ENCODE data around the gene TGM2.

GRCh38 chr20:38117205-38117604 is 47.9 kb downstream of the TGM2 start:
- TF ChIP-seq CTCF (IDR thresholded peaks at IDR 0.05) (no peak), POLR2A (IDR thresholded peaks at IDR 0.05; ENCODE audit: low read length) (no peak), MAZ (IDR thresholded peaks at IDR 0.05; ENCODE audit: borderline replicate concordance, low read depth, low read length) (no peak), RAD21 (conservative IDR thresholded peaks at IDR 0.05 in 1 of 2, IDR thresholded peaks at IDR 0.05 in 1 of 2) (no peak), JUNB (IDR thresholded peaks at IDR 0.05) (no peak), NFE2L2 (conservative IDR thresholded peaks at IDR 0.05; ENCODE audit: low read length) (no peak), MAX (IDR thresholded peaks at IDR 0.05) (no peak), CEBPB (IDR thresholded peaks at IDR 0.05) (no peak), EP300 (IDR thresholded peaks at IDR 0.05) (no peak), SMC3 (IDR thresholded peaks at IDR 0.05) (no peak), MAFK (IDR thresholded peaks at IDR 0.05; ENCODE audit: partially characterized antibody) (no peak)
- TF ChIP-seq, protein P1, sequence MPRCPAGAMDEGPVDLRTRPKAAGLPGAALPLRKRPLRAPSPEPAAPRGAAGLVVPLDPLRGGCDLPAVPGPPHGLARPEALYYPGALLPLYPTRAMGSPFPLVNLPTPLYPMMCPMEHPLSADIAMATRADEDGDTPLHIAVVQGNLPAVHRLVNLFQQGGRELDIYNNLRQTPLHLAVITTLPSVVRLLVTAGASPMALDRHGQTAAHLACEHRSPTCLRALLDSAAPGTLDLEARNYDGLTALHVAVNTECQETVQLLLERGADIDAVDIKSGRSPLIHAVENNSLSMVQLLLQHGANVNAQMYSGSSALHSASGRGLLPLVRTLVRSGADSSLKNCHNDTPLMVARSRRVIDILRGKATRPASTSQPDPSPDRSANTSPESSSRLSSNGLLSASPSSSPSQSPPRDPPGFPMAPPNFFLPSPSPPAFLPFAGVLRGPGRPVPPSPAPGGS (IDR thresholded peaks at IDR 0.05): no peak
- TF ChIP-seq, protein P2, sequence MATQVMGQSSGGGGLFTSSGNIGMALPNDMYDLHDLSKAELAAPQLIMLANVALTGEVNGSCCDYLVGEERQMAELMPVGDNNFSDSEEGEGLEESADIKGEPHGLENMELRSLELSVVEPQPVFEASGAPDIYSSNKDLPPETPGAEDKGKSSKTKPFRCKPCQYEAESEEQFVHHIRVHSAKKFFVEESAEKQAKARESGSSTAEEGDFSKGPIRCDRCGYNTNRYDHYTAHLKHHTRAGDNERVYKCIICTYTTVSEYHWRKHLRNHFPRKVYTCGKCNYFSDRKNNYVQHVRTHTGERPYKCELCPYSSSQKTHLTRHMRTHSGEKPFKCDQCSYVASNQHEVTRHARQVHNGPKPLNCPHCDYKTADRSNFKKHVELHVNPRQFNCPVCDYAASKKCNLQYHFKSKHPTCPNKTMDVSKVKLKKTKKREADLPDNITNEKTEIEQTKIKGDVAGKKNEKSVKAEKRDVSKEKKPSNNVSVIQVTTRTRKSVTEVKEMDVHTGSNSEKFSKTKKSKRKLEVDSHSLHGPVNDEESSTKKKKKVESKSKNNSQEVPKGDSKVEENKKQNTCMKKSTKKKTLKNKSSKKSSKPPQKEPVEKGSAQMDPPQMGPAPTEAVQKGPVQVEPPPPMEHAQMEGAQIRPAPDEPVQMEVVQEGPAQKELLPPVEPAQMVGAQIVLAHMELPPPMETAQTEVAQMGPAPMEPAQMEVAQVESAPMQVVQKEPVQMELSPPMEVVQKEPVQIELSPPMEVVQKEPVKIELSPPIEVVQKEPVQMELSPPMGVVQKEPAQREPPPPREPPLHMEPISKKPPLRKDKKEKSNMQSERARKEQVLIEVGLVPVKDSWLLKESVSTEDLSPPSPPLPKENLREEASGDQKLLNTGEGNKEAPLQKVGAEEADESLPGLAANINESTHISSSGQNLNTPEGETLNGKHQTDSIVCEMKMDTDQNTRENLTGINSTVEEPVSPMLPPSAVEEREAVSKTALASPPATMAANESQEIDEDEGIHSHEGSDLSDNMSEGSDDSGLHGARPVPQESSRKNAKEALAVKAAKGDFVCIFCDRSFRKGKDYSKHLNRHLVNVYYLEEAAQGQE (IDR thresholded peaks at IDR 0.05): no peak
